ENCODE data around the gene CD2. TPM values are rescaled to one million over a fixed set of nuclear protein-coding genes. Genes with fewer than 3 reads are reported as not detected.
A peak's percentile ranks its signal among the peaks of the same experiment; 100 is the strongest.

CD2 gene
- total and polyA plus RNA-seq, 8 donors: 0.16 to 1.9 (median 0.79) TPM

DNA sequence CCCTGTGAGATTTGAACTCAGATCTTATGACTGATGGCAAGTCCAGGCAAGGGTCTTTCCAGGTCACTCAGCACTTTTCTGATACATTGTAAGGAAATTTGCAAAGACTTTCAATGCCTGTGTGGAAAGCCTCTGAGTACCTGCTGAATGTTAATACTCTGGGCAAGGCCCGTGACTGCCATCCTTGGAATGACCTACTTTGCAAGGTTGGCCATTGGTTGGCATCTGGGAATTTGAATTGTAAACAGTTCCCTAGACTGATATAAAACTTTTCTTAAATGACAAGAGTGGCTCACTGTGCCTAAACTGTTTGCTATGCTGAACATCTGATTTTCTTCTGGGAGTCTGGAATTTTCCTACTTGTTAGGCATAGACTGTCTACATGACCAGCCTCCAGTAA is 57.1 kb downstream of the CD2 start:
- Histone ChIP-seq H3K4me1 (no peaks in the 10 kb centered on the region), H3K4me3 (no peak overlapping the region), H3K9me3 (no peaks in the 10 kb centered on the region), H3K27ac (no peak overlapping the region), H3K27me3 (no peaks in the 10 kb centered on the region), H3K36me3 (no peaks in the 10 kb centered on the region)
- FAIRE-seq: no peak
- no peak for TF ChIP-seq CTCF (IDR thresholded peaks at IDR 0.05)
- intact Hi-C loops (cut with DNase I): no loop called here
- ATAC-seq: peak in 3 of 4 donors; percentile 34 to 66 (median 53)
- WGBS, 2 donors: 45 to 49% methylated on average over 1 of the region's 1 CpG
- DNase-seq: no peak

GRCh38 chr1:116814926-116815723 is 60.9 kb downstream of the CD2 start:
- WGBS, 2 donors: 86 to 87% methylated on average over 4 of the region's 4 CpGs
- intact Hi-C loops (cut with DNase I): no loop called here
- H3K4me3 ChIP-seq: no peak overlapping the region
- H3K4me1 ChIP-seq: peaks cover 0 to 3% (median 2%) of the 10 kb centered on the region in 3 donors
- FAIRE-seq (no peak), DNase-seq (no peak), ATAC-seq (no peak)
- no peak for TF ChIP-seq CTCF (IDR thresholded peaks at IDR 0.05)
- no peaks in the 10 kb centered on the region for H3K27me3 ChIP-seq
- no peak overlapping the region for H3K27ac ChIP-seq
- H3K9me3 ChIP-seq: no peaks in the 10 kb centered on the region
- no peaks in the 10 kb centered on the region for H3K36me3 ChIP-seq

DNA sequence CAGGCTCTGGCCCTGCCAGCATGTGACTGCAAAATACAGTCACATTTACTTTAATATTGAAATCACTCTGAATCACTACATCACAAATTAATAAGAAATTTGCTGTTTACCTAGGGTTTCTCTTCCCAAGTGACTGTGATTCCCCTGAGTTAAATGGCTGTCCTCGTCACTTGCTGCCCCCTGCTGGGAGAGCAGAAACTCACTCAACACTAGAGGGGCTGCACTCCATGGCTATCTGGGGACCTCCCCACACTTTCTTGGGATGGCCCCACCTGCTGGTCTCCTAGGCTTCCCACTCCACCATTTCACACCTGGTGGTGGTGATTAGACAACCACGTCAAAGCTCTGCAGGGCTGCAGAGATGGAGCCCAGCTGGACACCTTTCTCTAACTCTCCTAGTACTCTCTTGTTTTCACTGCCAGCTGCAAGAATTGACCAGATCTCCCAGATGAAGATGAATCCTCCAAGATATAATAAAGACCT is 63.4 kb downstream of the CD2 start:
- no peaks in the 10 kb centered on the region for H3K36me3 ChIP-seq
- ATAC-seq (peak; percentile 38 to 61 (median 59)), DNase-seq (peak in 5 of 6 donors; percentile 30 to 64 (median 43)), FAIRE-seq (no peak)
- H3K27me3 ChIP-seq: no peaks in the 10 kb centered on the region
- no peak overlapping the region for H3K4me3 ChIP-seq
- WGBS, 2 donors: 28 to 37% methylated on average over 2 of the region's 2 CpGs
- TF ChIP-seq CTCF (IDR thresholded peaks at IDR 0.05): peak in 2 of 4 donors; percentile 41 to 47
- H3K27ac ChIP-seq: no peak overlapping the region
- H3K9me3 ChIP-seq: no peaks in the 10 kb centered on the region
- intact Hi-C loops (cut with DNase I): no loop called here
- H3K4me1 ChIP-seq: peaks cover 0 to 11% (median 4%) of the 10 kb centered on the region in 3 donors

Other genes starting within 250 kb of the CD2 start
- 1 to 10 TPM; 1.7 to 9.1 (median 3.1) TPM for gene CD58, start 183.4 kb upstream of the CD2 start, total RNA-seq
- gene CD58, start 183.4 kb upstream of the CD2 start, polyA plus RNA-seq: 1 to 10 TPM; 5.7 to 7.3 TPM
- gene IGSF3, start 86.7 kb upstream of the CD2 start, total RNA-seq: 10 to 100 TPM in 1 of 6 donors, 1 to 10 TPM in 5; 2.5 to 10.5 (median 2.8) TPM
- gene IGSF3, start 86.7 kb upstream of the CD2 start, polyA plus RNA-seq: 1 to 10 TPM; 1.8 to 2.0 TPM
- 10 to 100 TPM; 20.4 to 62.0 (median 25.6) TPM for gene PTGFRN, start 155.5 kb downstream of the CD2 start, total RNA-seq
- 10 to 100 TPM in 1 of 2 donors, 1 to 10 TPM in 1; 9.9 to 14.7 TPM for gene PTGFRN, start 155.5 kb downstream of the CD2 start, polyA plus RNA-seq
- gene CD101, start 247.3 kb downstream of the CD2 start, total RNA-seq: 1 to 10 TPM in 4 of 6 donors, under 1 TPM in 2; 0.51 to 2.0 (median 1.2) TPM
- gene CD101, start 247.3 kb downstream of the CD2 start, polyA plus RNA-seq: 1 to 10 TPM; 1.5 to 3.4 TPM